Measurements from ENCODE around the gene CORO2A.
"Not testable (repeated sequence)": the region's sequence is repeated elsewhere in the genome, so short reads cannot be mapped to it uniquely, and the experiment has no call there.

Gene CORO2A

GRCh38 chr9:98144076-98144475 lies 48.4 kb downstream of the CORO2A start:
- no peaks in the 10 kb centered on the region for H3K36me3 ChIP-seq (replicated peaks)
- DNase-seq (ENCODE audit: low spot score in 2 of 2): no peak
- no peaks in the 10 kb centered on the region for H3K4me1 ChIP-seq
- no peak overlapping the region for H3K4me3 ChIP-seq
- in situ Hi-C loops (cut with MboI; ENCODE audit: low sequenced_read_pairs): no loop called here
- no peaks in the 10 kb centered on the region for H3K9me3 ChIP-seq
- H3K27me3 ChIP-seq (ENCODE audit: low read depth): no peaks in the 10 kb centered on the region

- DNase-seq (ENCODE audit: low spot score in 2 of 2): no peak
- in situ Hi-C loops (cut with MboI; ENCODE audit: low sequenced_read_pairs): no loop called here
- no peaks in the 10 kb centered on the region for H3K27me3 ChIP-seq (ENCODE audit: low read depth)
- H3K36me3 ChIP-seq (replicated peaks): no peaks in the 10 kb centered on the region
- H3K9me3 ChIP-seq: no peaks in the 10 kb centered on the region
- no peak overlapping the region for H3K4me3 ChIP-seq
- no peaks in the 10 kb centered on the region for H3K4me1 ChIP-seq
Measured at GRCh38 chr9:98142925-98143481, 49.4 kb downstream of the CORO2A start.

GRCh38 chr9:98142182-98142907 lies 50.1 kb downstream of the CORO2A start:
- peak in 1 of 2 experiments; percentile 26 for DNase-seq (ENCODE audit: low spot score in 2 of 2)
- no peaks in the 10 kb centered on the region for H3K27me3 ChIP-seq (ENCODE audit: low read depth)
- no peak overlapping the region for H3K4me3 ChIP-seq
- no peaks in the 10 kb centered on the region for H3K4me1 ChIP-seq
- in situ Hi-C loops (cut with MboI; ENCODE audit: low sequenced_read_pairs): no loop called here
- H3K9me3 ChIP-seq: no peaks in the 10 kb centered on the region
- H3K36me3 ChIP-seq (replicated peaks): no peaks in the 10 kb centered on the region

- in situ Hi-C loops (cut with MboI; ENCODE audit: low sequenced_read_pairs): no loop called here
- Histone ChIP-seq H3K9me3 (no peaks in the 10 kb centered on the region), H3K4me3 (no peak overlapping the region)
Measured at GRCh38 chr9:98140503-98140902, 51.9 kb downstream of the CORO2A start.

GRCh38 chr9:98136489-98136888 lies 55.9 kb downstream of the CORO2A start:
- DNase-seq (ENCODE audit: low spot score in 2 of 2): no peak
- no peaks in the 10 kb centered on the region for H3K36me3 ChIP-seq (replicated peaks)
- H3K9me3 ChIP-seq: no peaks in the 10 kb centered on the region
- H3K4me3 ChIP-seq: no peak overlapping the region
- no peaks in the 10 kb centered on the region for H3K4me1 ChIP-seq
- no peaks in the 10 kb centered on the region for H3K27me3 ChIP-seq (ENCODE audit: low read depth)
- in situ Hi-C loops (cut with MboI; ENCODE audit: low sequenced_read_pairs): no loop called here

More at GRCh38 chr9:98140503-98140902, 51.9 kb downstream of the CORO2A start:
- DNase-seq (ENCODE audit: low spot score in 2 of 2): no peak
- Histone ChIP-seq H3K27me3 (ENCODE audit: low read depth) (no peaks in the 10 kb centered on the region), H3K36me3 (replicated peaks) (no peaks in the 10 kb centered on the region), H3K4me1 (no peaks in the 10 kb centered on the region)

GRCh38 chr9:98135938-98136337 lies 56.5 kb downstream of the CORO2A start:
- H3K27me3 ChIP-seq (ENCODE audit: low read depth): no peaks in the 10 kb centered on the region
- no peaks in the 10 kb centered on the region for H3K36me3 ChIP-seq (replicated peaks)
- no peak overlapping the region for H3K4me3 ChIP-seq
- DNase-seq (ENCODE audit: low spot score in 2 of 2): no peak
- in situ Hi-C loops (cut with MboI; ENCODE audit: low sequenced_read_pairs): no loop called here
- no peaks in the 10 kb centered on the region for H3K4me1 ChIP-seq
- no peaks in the 10 kb centered on the region for H3K9me3 ChIP-seq

GRCh38 chr9:98135558-98135934 lies 56.9 kb downstream of the CORO2A start:
- no peaks in the 10 kb centered on the region for H3K36me3 ChIP-seq (replicated peaks)
- DNase-seq (ENCODE audit: low spot score in 2 of 2): no peak
- H3K27me3 ChIP-seq (ENCODE audit: low read depth): no peaks in the 10 kb centered on the region
- no peaks in the 10 kb centered on the region for H3K4me1 ChIP-seq
- no peaks in the 10 kb centered on the region for H3K9me3 ChIP-seq
- no peak overlapping the region for H3K4me3 ChIP-seq
- in situ Hi-C loops (cut with MboI; ENCODE audit: low sequenced_read_pairs): no loop called here

GRCh38 chr9:98134702-98135557 lies 57.5 kb downstream of the CORO2A start:
- Histone ChIP-seq H3K9me3 (no peaks in the 10 kb centered on the region), H3K36me3 (replicated peaks) (no peaks in the 10 kb centered on the region), H3K4me1 (no peaks in the 10 kb centered on the region), H3K27me3 (ENCODE audit: low read depth) (no peaks in the 10 kb centered on the region), H3K4me3 (no peak overlapping the region)
- DNase-seq (ENCODE audit: low spot score in 2 of 2): no peak
- in situ Hi-C loops (cut with MboI; ENCODE audit: low sequenced_read_pairs): no loop called here

- H3K4me3 ChIP-seq: no peak overlapping the region
- no peaks in the 10 kb centered on the region for H3K4me1 ChIP-seq
- no peak for DNase-seq (ENCODE audit: low spot score in 2 of 2)
- H3K27me3 ChIP-seq (ENCODE audit: low read depth): no peaks in the 10 kb centered on the region
- H3K36me3 ChIP-seq (replicated peaks): no peaks in the 10 kb centered on the region
- in situ Hi-C loops (cut with MboI; ENCODE audit: low sequenced_read_pairs): no loop called here
- no peaks in the 10 kb centered on the region for H3K9me3 ChIP-seq
Measured at GRCh38 chr9:98132806-98133631, 59.4 kb downstream of the CORO2A start.

- Histone ChIP-seq H3K9me3 (no peaks in the 10 kb centered on the region), H3K4me3 (no peak overlapping the region), H3K4me1 (no peaks in the 10 kb centered on the region), H3K27me3 (ENCODE audit: low read depth) (no peaks in the 10 kb centered on the region), H3K36me3 (replicated peaks) (no peaks in the 10 kb centered on the region)
- in situ Hi-C loops (cut with MboI; ENCODE audit: low sequenced_read_pairs): no loop called here
- DNase-seq (ENCODE audit: low spot score in 2 of 2): no peak
Measured at GRCh38 chr9:98132158-98132557, 60.3 kb downstream of the CORO2A start.

GRCh38 chr9:98130576-98131228 lies 61.7 kb downstream of the CORO2A start:
- H3K36me3 ChIP-seq (replicated peaks): no peaks in the 10 kb centered on the region
- no peaks in the 10 kb centered on the region for H3K4me1 ChIP-seq
- no peak overlapping the region for H3K4me3 ChIP-seq
- no peaks in the 10 kb centered on the region for H3K27me3 ChIP-seq (ENCODE audit: low read depth)
- no peaks in the 10 kb centered on the region for H3K9me3 ChIP-seq
- DNase-seq (ENCODE audit: low spot score in 2 of 2): no peak
- in situ Hi-C loops (cut with MboI; ENCODE audit: low sequenced_read_pairs): no loop called here

- H3K4me3 ChIP-seq; DNase-seq (ENCODE audit: low spot score in 2 of 2); H3K9me3 ChIP-seq; in situ Hi-C loops (cut with MboI; ENCODE audit: low sequenced_read_pairs); H3K4me1 ChIP-seq; H3K27me3 ChIP-seq (ENCODE audit: low read depth); H3K36me3 ChIP-seq (replicated peaks): not testable (repeated sequence)
Measured at GRCh38 chr9:98130060-98130459, 62.4 kb downstream of the CORO2A start.

GRCh38 chr9:98129451-98129881 lies 63.0 kb downstream of the CORO2A start:
- Histone ChIP-seq H3K9me3 (no peaks in the 10 kb centered on the region), H3K4me3 (no peak overlapping the region), H3K36me3 (replicated peaks) (no peaks in the 10 kb centered on the region), H3K4me1 (no peaks in the 10 kb centered on the region), H3K27me3 (ENCODE audit: low read depth) (no peaks in the 10 kb centered on the region)
- DNase-seq (ENCODE audit: low spot score in 2 of 2): no peak
- in situ Hi-C loops (cut with MboI; ENCODE audit: low sequenced_read_pairs): no loop called here
